Activated CD4-positive, alpha-beta T cell treated with anti-CD3 and anti-CD28 coated beads for 36 hours (primary cell): ENCODE data around the gene PLA2G2F. TPM values are rescaled to one million over a fixed set of nuclear protein-coding genes. Genes with fewer than 3 reads are reported as not detected.
A peak's percentile ranks its signal among the peaks of the same experiment; 100 is the strongest.

Experiments
- ATAC-seq: fragments of 200-7000 bp; cut with Tn5 transposase; one replicate; pipeline ENCODE4 v1.10.0; 2021; ENCODE audit warnings: mild to moderate bottlenecking, moderate library complexity
- CTCF ChIA-PET: fragments of 350-600 bp; sonication (Branson Sonifier 250); formaldehyde crosslinking; loops from one replicate; lab custom pipeline; 2021; ENCODE audit warnings: antibody characterized with exemption; lab: Charles Lee
- POLR2A ChIA-PET: fragments of 350-600 bp; sonication (Branson Sonifier 250); formaldehyde crosslinking; loops from one replicate; lab custom pipeline; 2021; ENCODE audit warnings: antibody characterized with exemption, inconsistent platforms; lab: Charles Lee
- DNase-seq: peaks from one replicate; pipeline ENCODE4 v3.0.0-alpha.2; 2020
- H3K27ac Mint-ChIP-seq: one replicate; pipeline ENCODE4 v1.8.0; 2021; ENCODE audit warnings: mixed read lengths
- H3K27me3 Mint-ChIP-seq: one replicate; pipeline ENCODE4 v1.8.0; 2021; ENCODE audit warnings: mixed read lengths
- H3K36me3 Mint-ChIP-seq: one replicate; pipeline ENCODE4 v1.8.0; 2021; ENCODE audit warnings: low read depth, mixed read lengths
- H3K4me1 Mint-ChIP-seq: one replicate; pipeline ENCODE4 v1.8.0; 2021; ENCODE audit warnings: mixed read lengths
- H3K4me3 Mint-ChIP-seq: one replicate; pipeline ENCODE4 v1.8.0; 2021; ENCODE audit warnings: mild to moderate bottlenecking, moderate library complexity, mixed read lengths
- H3K9me3 Mint-ChIP-seq: one replicate; pipeline ENCODE4 v1.8.0; 2021; ENCODE audit warnings: low read depth, mixed read lengths
- intact Hi-C, 2 experiments: fragments of 100-400 bp; cut with DNase I in 1 of 2; cut with micrococcal nuclease in 1 of 2; formaldehyde crosslinking; loops; one replicate each; pipeline versions ENCODE4 v1.14.2 to v1.15.1; 2022 to 2024; cut with DNase I, micrococcal nuclease
- total RNA-seq, 2 experiments: library from RNA; stranded (reverse); gene quantifications; one replicate each; pipeline ENCODE4 v1.2.3, GENCODE V29; 2021

The PLA2G2F gene
- total RNA-seq, 2 experiments from 2014 or later, result not detected

DNA sequence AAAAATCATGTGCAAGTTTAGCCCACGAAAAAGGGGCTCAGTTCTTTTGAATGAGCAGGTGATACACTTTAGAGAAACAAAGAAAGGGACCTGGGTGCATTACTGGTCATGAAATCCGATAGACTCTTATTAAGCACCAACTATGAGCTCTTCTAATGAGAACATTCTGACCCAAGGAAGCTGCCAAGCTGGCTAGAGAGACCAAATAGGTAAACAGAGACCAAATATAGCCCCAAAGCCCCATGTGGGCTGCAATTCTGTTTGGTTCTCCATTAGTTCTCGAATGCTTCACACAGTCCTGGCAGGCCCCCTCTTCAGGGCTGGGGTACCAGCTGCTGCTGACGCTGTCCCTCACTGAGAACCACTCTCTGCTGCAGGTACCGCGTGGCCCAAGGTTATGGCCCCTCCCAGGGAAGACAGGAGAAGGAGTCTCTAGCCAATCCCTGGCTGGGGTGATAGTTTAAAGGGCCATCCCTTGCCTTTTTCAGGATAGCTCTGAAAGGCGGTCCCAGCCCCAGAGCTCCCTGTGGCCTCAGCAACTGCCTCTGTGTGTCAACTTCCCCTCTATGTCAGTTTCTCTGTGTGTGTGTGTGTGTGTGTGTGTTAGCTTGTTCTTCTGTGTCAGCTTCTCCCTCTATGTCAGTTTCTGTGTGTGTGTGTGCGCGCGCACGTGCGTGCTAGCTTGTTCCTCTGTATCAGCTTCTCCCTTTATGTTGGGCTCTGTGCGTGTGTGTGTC is 39.7 kb downstream of the PLA2G2F start:
- Mint-ChIP-seq H3K27me3 (no peaks in the 10 kb centered on the region), H3K36me3 (no peaks in the 10 kb centered on the region), H3K4me1 (peaks cover 14% of the 10 kb centered on the region), H3K9me3 (peaks cover 4% of the 10 kb centered on the region), H3K4me3 (no peak overlapping the region), H3K27ac (no peak overlapping the region)
- DNase-seq (no peak), ATAC-seq (no peak)
- ChIA-PET POLR2A (interaction anchor here (1.0 kb wide), 1 partner anchor 17 kb away, joined by 3 read pairs; no protein-coding TSS in a partner anchor), CTCF (interaction anchor here (0.5 to 4.1 kb wide), 7 partner anchors 13 to 261 kb away, joined by 3 to 30 read pairs (median 3); no protein-coding TSS in a partner anchor)
- intact Hi-C loops, result no loop called here

DNA sequence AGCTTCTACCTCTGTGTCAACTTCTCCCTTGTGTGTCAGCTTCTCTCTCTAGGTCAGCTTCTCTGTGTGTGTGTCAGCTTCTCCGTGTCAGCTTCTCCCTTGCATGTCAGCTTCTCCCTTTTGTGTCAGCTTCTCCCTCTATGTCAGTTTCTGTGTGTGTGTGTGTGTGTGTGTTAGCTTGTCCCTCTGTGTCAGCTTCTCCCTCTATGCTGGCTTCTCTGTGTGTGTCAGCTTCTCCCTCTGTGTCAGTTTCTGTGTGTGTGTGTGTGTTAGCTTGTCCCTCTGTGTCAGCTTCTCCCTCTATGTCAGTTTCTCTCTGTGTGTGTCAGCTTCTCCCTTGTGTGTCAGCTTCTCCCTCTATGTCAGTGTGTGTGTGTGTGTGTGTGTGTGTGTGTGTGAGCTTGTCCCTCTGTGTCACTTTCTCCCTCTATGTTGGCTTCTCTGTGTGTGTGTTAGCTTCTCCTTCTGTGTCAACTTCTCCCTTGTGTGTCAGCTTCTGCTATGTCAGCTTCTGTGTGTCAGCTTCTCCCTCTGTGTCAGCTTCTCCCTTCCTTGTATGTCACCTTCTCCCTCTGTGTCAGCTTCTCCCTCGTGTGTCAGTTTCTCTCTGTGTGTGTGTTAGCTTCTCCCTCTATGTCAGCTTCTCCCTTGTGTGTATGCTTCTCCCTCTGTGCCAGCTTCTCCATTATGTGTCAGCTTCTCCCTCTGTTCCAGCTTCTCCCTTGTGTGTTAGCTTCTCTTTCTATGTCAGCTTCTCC is 40.4 kb downstream of the PLA2G2F start:
- DNase-seq, result no peak
- CTCF ChIA-PET, result interaction anchor here (0.5 to 4.1 kb wide), 8 partner anchors 14 to 262 kb away, joined by 3 to 30 read pairs (median 3); no protein-coding TSS in a partner anchor
- no peaks in the 10 kb centered on the region for H3K27me3 Mint-ChIP-seq
- H3K9me3 Mint-ChIP-seq, result peaks cover 4% of the 10 kb centered on the region
- no peak for ATAC-seq
- POLR2A ChIA-PET, result interaction anchor here (1.0 kb wide), 1 partner anchor 17 kb away, joined by 3 read pairs; no protein-coding TSS in a partner anchor
- H3K4me3 Mint-ChIP-seq, result no peak overlapping the region
- no peak overlapping the region for H3K27ac Mint-ChIP-seq
- H3K36me3 Mint-ChIP-seq, result no peaks in the 10 kb centered on the region
- H3K4me1 Mint-ChIP-seq, result peaks cover 14% of the 10 kb centered on the region
- intact Hi-C loops, result loop anchor here in 1 of 2 experiments (10.0 kb wide), 1 partner anchor 465 kb away; no protein-coding TSS in a partner anchor

- ChIA-PET POLR2A (interaction anchor here (1.0 kb wide), 1 partner anchor 16 kb away, joined by 3 read pairs; no protein-coding TSS in a partner anchor), CTCF (interaction anchor here (0.5 to 4.1 kb wide), 5 partner anchors 10 to 77 kb away, joined by 3 to 13 read pairs (median 3); no protein-coding TSS in a partner anchor)
- no peak overlapping the region for H3K27ac Mint-ChIP-seq
- no peak for ATAC-seq
- H3K9me3 Mint-ChIP-seq, result peaks cover 4% of the 10 kb centered on the region
- intact Hi-C loops, result loop anchor here in 1 of 2 experiments (10.0 kb wide), 1 partner anchor 465 kb away; no protein-coding TSS in a partner anchor
- H3K36me3 Mint-ChIP-seq, result no peaks in the 10 kb centered on the region
- peaks cover 14% of the 10 kb centered on the region for H3K4me1 Mint-ChIP-seq
- no peak overlapping the region for H3K4me3 Mint-ChIP-seq
- no peak for DNase-seq
- H3K27me3 Mint-ChIP-seq, result no peaks in the 10 kb centered on the region
These were observed 41.2 kb downstream of the PLA2G2F start for GRCh38 chr1:20180129-20180843.

GRCh38 chr1:20180844-20181207 is 41.7 kb downstream of the PLA2G2F start:
- Mint-ChIP-seq H3K36me3 (no peaks in the 10 kb centered on the region), H3K4me1 (peaks cover 13% of the 10 kb centered on the region), H3K27ac (no peak overlapping the region), H3K27me3 (no peaks in the 10 kb centered on the region), H3K9me3 (peaks cover 4% of the 10 kb centered on the region), H3K4me3 (no peak overlapping the region)
- ChIA-PET CTCF (interaction anchor here (0.5 to 4.1 kb wide), 4 partner anchors 9 to 315 kb away, joined by 3 to 13 read pairs (median 4); no protein-coding TSS in a partner anchor), POLR2A (no interaction called here)
- no peak for DNase-seq
- ATAC-seq, result no peak
- intact Hi-C loops, result loop anchor here in 1 of 2 experiments (10.0 kb wide), 1 partner anchor 466 kb away; no protein-coding TSS in a partner anchor

DNA sequence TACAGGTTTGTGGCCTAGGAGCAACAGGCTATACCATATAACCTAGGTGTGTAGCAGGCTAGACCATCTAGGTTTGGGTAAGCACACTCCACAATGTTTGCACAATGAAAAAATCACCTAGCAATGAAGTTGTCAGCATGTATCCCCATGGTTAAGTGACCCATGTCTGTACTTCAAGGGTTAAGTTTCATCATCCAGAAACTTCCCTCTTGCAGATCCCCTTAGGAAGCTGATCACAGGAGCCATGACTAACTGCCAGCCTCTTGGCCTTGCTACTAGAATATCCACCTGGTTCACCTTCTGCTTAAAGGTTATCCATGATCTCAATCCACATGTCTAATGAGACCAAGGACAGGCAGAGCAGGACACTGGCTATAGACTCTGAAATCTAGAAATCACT is 43.3 kb downstream of the PLA2G2F start:
- ChIA-PET POLR2A (no interaction called here), CTCF (interaction anchor here (4.1 kb wide), 1 partner anchor 31 kb away, joined by 13 read pairs; no protein-coding TSS in a partner anchor)
- Mint-ChIP-seq H3K27me3 (no peaks in the 10 kb centered on the region), H3K4me3 (no peak overlapping the region), H3K27ac (no peak overlapping the region), H3K36me3 (no peaks in the 10 kb centered on the region), H3K9me3 (peaks cover 4% of the 10 kb centered on the region), H3K4me1 (peaks cover 25% of the 10 kb centered on the region)
- ATAC-seq (no peak), DNase-seq (no peak)
- intact Hi-C loops, result loop anchor here in 1 of 2 experiments (10.0 kb wide), 1 partner anchor 468 kb away; no protein-coding TSS in a partner anchor

- Mint-ChIP-seq H3K4me3 (no peak overlapping the region), H3K36me3 (no peaks in the 10 kb centered on the region), H3K9me3 (peaks cover 4% of the 10 kb centered on the region), H3K27ac (no peak overlapping the region), H3K4me1 (peaks cover 32% of the 10 kb centered on the region), H3K27me3 (peaks cover 2% of the 10 kb centered on the region)
- no peak for ATAC-seq
- ChIA-PET POLR2A (interaction anchor here (0.6 kb wide), 1 partner anchor 1110 kb away, joined by 3 read pairs; no protein-coding TSS in a partner anchor), CTCF (interaction anchor here (0.9 to 1.6 kb wide), 2 partner anchors 81 to 246 kb away, joined by 3 read pairs; no protein-coding TSS in a partner anchor)
- DNase-seq, result no peak
- intact Hi-C loops, result loop anchor here in 1 of 2 experiments (10.0 kb wide), 1 partner anchor 468 kb away; no protein-coding TSS in a partner anchor
These were observed 43.9 kb downstream of the PLA2G2F start for GRCh38 chr1:20183035-20183434.

- peaks cover 7% of the 10 kb centered on the region for H3K27me3 Mint-ChIP-seq
- DNase-seq (no peak), ATAC-seq (no peak)
- no peak overlapping the region for H3K4me3 Mint-ChIP-seq
- peaks cover 4% of the 10 kb centered on the region for H3K9me3 Mint-ChIP-seq
- ChIA-PET POLR2A (interaction anchor here (0.6 kb wide), 1 partner anchor 1109 kb away, joined by 3 read pairs; no protein-coding TSS in a partner anchor), CTCF (interaction anchor here (0.8 to 1.6 kb wide), 4 partner anchors 10 to 245 kb away, joined by 3 to 4 read pairs (median 3); no protein-coding TSS in a partner anchor)
- H3K27ac Mint-ChIP-seq, result no peak overlapping the region
- no peaks in the 10 kb centered on the region for H3K36me3 Mint-ChIP-seq
- H3K4me1 Mint-ChIP-seq, result peaks cover 39% of the 10 kb centered on the region
- intact Hi-C loops, result loop anchor here in 1 of 2 experiments (10.0 kb wide), 1 partner anchor 469 kb away; no protein-coding TSS in a partner anchor
These were observed 44.6 kb downstream of the PLA2G2F start for GRCh38 chr1:20183616-20184271.

GRCh38 chr1:20184481-20184900 is 45.4 kb downstream of the PLA2G2F start:
- CTCF ChIA-PET, result interaction anchor here (0.8 to 1.6 kb wide), 3 partner anchors 9 to 83 kb away, joined by 3 to 4 read pairs (median 3); no protein-coding TSS in a partner anchor
- intact Hi-C loops, result loop anchor here in 1 of 2 experiments (10.0 kb wide), 1 partner anchor 470 kb away; no protein-coding TSS in a partner anchor
- H3K4me1 Mint-ChIP-seq, result peaks cover 42% of the 10 kb centered on the region
- H3K36me3 Mint-ChIP-seq, result no peaks in the 10 kb centered on the region
- POLR2A ChIA-PET, result no interaction called here
- peak overlapping the region; percentile 16 for H3K27ac Mint-ChIP-seq
- H3K9me3 Mint-ChIP-seq, result peaks cover 4% of the 10 kb centered on the region
- no peak for ATAC-seq
- peak; percentile 27 for DNase-seq
- peaks cover 14% of the 10 kb centered on the region for H3K27me3 Mint-ChIP-seq
- peak overlapping the region; percentile 68 for H3K4me3 Mint-ChIP-seq

DNA sequence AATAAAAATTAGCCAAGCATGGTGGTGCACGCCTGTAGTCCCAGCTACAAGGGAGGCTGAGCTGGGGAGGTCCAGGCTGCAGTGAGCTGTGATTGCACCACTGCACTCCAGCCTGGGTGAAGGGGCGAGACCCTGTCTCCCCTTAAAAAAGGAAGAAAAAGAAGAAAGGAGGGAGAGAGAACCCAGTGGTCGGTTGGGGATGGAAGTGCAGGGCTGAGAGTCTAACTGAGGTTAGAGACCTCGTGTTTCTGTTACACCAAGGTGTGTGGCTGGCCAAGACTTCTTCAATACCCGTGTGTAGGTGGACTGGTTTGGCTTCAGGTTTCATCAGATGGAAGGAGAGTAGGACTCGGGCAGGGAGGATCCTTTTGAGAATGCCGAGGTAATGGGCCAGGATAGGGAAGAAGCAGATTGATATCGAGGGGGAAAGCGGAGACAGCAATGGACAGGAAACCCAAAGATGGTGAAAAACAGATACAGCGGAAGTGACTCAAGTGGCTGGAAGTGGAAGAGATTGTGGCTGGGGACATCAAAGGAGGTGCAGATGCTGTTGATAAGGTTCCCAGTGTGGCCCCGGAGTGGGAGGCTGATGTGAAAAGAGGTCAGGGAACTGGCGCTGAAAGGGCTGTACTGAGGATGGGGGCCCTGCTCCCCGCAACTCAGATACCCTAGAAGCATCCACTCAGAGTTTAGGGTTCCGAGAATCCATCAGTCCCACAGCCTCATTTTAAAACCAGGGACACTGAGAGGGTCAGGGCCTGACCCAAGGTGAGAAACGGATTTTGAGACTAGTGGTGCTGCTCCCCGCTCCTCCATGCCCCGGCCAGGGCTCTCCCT is 46.1 kb downstream of the PLA2G2F start:
- H3K9me3 Mint-ChIP-seq, result no peaks in the 10 kb centered on the region
- peak overlapping the region; percentile 85 for H3K27ac Mint-ChIP-seq
- CTCF ChIA-PET, result interaction anchor here (1.6 kb wide), 1 partner anchor 25 kb away, joined by 4 read pairs; no protein-coding TSS in a partner anchor
- H3K4me1 Mint-ChIP-seq, result peaks cover 42% of the 10 kb centered on the region
- ATAC-seq, result peak; percentile 63
- peak; percentile 81 for DNase-seq
- peaks cover 15% of the 10 kb centered on the region for H3K27me3 Mint-ChIP-seq
- intact Hi-C loops, result loop anchor here in 1 of 2 experiments (1.0 to 10.0 kb wide), 7 partner anchors 13 to 1837 kb away; partner anchors contain the start of gene ECE1
- no peaks in the 10 kb centered on the region for H3K36me3 Mint-ChIP-seq
- peak overlapping the region; percentile 68 for H3K4me3 Mint-ChIP-seq
- POLR2A ChIA-PET, result no interaction called here
